SK-N-SH (cell line): ENCODE data around the gene C13orf46.

Experiments
- EP300 ChIP-seq, 2 experiments: IDR thresholded peaks; 2 replicates each; pipeline versions ENCODE4 v1.4.0 to v1.6.1; 2012; ENCODE audit warnings: borderline replicate concordance in 1 of 2, low read depth in 1 of 2, low read length in 1 of 2
- GABPA ChIP-seq: IDR thresholded peaks from 2 replicates; pipeline ENCODE4 v1.4.0; 2012; ENCODE audit warnings: low read depth, mild to moderate bottlenecking
- GATA2 ChIP-seq: sonication (generic); formaldehyde crosslinking; IDR thresholded peaks from 2 replicates; pipeline ENCODE4 v1.5.0; 2020; ENCODE audit warnings: mild to moderate bottlenecking, missing genetic modification reagents
- JUND ChIP-seq: IDR thresholded peaks from 2 replicates; pipeline ENCODE4 v1.4.0; 2012
- RAD21 ChIP-seq: IDR thresholded peaks from 2 replicates; pipeline ENCODE4 v1.6.1; 2012; ENCODE audit warnings: mild to moderate bottlenecking, low read length
- REST ChIP-seq: IDR thresholded peaks from 2 replicates; pipeline ENCODE4 v1.6.1; 2012; ENCODE audit warnings: mild to moderate bottlenecking, low read depth, low read length, moderate library complexity
- SIN3A ChIP-seq: IDR thresholded peaks from 2 replicates; pipeline ENCODE4 v1.6.1; 2012; ENCODE audit warnings: low read depth, mild to moderate bottlenecking, low read length, moderate library complexity, borderline replicate concordance
- TAF1 ChIP-seq: IDR thresholded peaks from 2 replicates; pipeline ENCODE4 v1.6.1; 2012; ENCODE audit warnings: low read depth, mild to moderate bottlenecking, low read length, moderate library complexity, borderline replicate concordance
- TEAD4 ChIP-seq: IDR thresholded peaks from 2 replicates; pipeline ENCODE4 v1.4.0; 2012; ENCODE audit warnings: mild to moderate bottlenecking, borderline replicate concordance; ENCODE audit not compliant: insufficient read depth
- USF2 ChIP-seq: fragments of 150-350 bp; IDR thresholded peaks from 2 replicates; pipeline ENCODE4 v1.6.1; 2017; ENCODE audit warnings: antibody characterized with exemption, low read length, low read depth, borderline replicate concordance
- TF ChIP-seq, protein P1 (sequence below): fragments of 200-600 bp; sonication (generic); IDR thresholded peaks from 2 replicates; pipeline ENCODE4 v1.6.1; 2017; ENCODE audit warnings: antibody characterized with exemption, mild to moderate bottlenecking, moderate library complexity

- TF ChIP-seq USF2 (no peak), EP300 (IDR thresholded peaks at IDR 0.05; ENCODE audit: borderline replicate concordance in 1 of 2, low read depth in 1 of 2, low read length in 1 of 2) (no peak), REST (no peak), JUND (no peak), SIN3A (no peak), TAF1 (no peak), GATA2 (no peak), GABPA (no peak), TEAD4 (no peak), RAD21 (no peak)
- TF ChIP-seq, protein P1, sequence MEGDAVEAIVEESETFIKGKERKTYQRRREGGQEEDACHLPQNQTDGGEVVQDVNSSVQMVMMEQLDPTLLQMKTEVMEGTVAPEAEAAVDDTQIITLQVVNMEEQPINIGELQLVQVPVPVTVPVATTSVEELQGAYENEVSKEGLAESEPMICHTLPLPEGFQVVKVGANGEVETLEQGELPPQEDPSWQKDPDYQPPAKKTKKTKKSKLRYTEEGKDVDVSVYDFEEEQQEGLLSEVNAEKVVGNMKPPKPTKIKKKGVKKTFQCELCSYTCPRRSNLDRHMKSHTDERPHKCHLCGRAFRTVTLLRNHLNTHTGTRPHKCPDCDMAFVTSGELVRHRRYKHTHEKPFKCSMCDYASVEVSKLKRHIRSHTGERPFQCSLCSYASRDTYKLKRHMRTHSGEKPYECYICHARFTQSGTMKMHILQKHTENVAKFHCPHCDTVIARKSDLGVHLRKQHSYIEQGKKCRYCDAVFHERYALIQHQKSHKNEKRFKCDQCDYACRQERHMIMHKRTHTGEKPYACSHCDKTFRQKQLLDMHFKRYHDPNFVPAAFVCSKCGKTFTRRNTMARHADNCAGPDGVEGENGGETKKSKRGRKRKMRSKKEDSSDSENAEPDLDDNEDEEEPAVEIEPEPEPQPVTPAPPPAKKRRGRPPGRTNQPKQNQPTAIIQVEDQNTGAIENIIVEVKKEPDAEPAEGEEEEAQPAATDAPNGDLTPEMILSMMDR = no peak
Observed at GRCh38 chr13:113949546-113949945, 24.3 kb downstream of the C13orf46 start.
